NCI-H1048 (cell line): Measurements from ENCODE around the gene HTR3B.
"Not testable (repeated sequence)": the region's sequence is repeated elsewhere in the genome, so short reads cannot be mapped to it uniquely, and the experiment has no call there.

ENCODE experiments used
- DNase-seq: peaks from one replicate; lab custom pipeline; 2025; lab: John Stamatoyannopoulos, UW

The HTR3B gene

DNA sequence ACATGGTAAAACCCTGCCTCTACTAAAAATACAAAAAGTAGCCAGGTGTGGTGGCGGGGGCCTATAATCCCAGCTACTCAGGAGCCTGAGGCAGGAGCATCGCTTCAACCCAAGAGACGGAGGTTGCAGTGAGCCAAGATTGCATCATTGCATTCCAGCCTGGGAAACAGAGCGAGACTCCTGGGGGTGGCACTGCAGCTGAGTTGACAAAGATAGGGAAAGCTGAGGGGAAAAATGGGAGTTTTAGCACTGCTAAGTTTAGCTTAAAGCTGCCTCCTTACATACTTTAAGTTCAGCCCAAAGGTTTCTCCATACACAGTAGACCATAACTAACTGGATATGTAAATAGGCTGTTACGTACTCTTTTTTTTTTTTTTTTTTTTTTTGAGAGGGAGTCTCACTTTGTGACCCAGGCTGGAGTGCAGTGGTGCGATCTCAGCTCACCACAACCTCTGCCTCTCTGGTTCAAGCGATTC is 20.2 kb upstream of the HTR3B start:
- DNase-seq, result no peak

DNA sequence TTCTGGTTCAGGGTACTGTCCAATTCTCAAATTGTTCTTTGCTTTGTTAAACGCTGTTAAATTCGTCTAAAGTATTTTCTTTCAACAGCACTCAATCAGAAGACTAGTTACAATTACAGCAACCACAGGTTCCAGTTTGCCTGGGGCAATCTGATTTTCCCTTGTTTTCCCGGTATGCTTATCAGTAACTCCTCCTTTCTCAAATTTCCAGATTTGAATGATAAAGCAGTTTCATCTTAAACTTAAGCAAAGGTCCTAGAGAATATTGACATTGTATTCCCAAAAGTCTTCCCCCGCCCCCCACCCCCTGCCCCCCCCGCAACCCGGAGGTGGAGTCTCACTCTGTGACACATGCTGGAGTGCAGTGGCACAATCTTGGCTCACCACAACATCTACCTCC is 18.7 kb upstream of the HTR3B start:
- no peak for DNase-seq

DNA sequence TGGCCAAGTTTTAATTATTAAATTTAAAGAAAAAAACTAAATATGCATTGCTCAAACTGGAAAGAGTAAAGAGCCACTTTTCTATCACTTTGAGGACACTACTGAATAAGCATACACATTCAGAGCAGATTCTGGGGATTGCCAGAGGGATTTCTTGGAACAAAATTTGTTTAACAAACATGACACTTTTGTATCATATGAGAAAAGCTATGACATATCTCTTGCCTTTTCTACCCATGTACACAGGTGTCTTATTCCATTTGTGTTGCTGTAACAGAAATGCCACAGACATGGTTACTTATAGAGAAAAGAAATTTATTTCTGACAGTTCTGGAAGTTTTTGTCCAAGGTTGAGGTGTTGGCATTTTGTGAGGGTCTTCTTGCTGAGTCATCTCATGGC is 15.7 kb upstream of the HTR3B start:
- DNase-seq, result no peak

DNA sequence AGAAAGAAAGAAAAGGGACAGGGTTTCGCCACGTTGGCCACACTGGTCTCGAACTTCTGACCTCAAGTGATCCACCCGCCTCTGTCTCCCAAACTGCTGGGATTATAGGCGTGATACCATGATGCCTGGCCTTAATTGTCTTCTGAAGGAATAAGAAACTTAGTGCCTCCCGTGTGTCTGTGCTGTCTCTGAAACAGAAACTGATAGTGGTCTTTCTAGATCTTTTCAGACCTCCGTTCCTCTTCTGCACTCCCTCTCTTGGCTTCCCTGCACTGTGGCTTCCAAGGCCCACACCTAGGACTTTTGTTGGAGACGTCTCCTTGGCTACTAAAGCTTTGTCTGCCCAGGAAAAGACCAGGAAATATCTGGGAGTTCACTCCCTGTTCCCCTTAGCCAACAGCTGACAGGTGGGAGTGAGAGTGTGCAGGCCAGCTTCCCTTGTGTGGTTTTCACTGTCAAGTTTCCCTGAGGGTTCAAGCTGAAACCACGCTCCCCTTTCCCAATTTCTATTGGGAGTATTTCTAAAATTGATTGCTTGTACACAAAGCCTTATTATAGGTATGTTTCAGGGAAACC is 10.1 kb upstream of the HTR3B start:
- no peak for DNase-seq

DNA sequence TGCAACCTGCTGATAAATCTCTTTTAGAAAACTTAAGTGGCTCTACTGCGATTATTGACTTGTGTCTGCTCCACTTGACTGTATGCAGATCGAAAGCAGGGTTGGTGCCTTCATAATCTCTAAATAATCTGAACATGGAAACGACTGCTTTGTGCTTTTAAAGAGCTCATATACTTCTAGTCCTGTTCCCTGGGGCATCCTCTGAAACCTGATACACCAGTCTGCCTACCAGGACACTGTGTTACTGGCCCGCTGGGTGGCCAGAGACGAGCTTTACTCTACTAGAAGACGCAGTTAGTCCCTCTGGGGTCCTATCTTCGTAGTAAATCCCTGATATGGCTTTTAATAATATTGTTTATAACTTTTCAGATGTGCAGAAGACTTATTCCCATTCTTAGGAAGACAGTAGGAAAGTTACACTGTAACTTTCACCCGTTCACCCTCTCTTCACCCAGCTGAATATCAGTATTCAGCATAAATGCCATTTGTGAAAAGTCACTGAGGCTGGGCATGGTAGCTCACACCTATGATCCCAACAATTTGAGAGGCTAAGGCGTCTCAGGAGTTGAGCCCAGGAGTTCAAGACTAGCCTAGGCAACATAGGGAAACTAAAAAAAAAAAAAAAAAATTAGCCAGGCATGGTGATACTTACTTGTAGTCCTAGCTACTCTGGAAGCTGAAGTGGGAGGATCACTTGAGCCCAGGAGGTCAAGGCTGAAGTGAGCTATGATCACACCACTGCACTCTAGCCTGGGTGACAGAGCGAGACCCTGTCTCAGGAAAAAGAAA is 9.0 kb upstream of the HTR3B start:
- DNase-seq, result no peak

DNA sequence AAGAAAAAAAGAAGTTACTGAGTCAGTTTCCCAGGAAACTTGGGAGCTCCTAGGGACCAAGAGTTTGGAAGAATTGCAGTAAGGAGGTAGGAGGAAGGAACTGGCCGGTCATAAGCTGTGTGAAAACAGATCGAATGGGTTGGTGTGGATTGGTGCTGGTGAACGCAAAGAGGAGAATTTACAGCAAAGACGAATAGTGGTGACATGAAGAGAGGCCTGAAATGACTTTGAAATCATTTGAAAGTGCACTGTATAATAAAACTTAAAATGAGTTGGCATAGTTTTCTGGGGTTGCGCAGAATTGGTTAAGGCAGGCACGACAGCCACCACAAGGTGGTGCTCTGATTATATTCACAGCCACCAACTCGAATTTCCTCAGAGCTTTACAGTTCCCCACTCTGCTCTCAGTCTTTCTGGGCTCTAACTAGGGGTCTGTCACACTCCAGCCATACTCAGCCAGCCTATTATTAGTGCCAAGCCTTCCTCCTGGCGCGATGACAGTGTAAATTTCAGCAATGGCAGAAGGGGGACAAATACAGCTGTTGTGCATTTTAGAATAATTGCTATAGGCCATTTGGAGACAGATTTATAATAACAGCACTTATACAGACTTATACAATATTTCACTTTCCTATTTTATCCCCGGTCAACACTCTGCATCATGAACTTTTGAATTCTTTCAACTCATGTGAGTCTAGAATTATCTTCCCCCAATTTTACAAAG is 8.3 kb upstream of the HTR3B start:
- DNase-seq, result no peak

DNA sequence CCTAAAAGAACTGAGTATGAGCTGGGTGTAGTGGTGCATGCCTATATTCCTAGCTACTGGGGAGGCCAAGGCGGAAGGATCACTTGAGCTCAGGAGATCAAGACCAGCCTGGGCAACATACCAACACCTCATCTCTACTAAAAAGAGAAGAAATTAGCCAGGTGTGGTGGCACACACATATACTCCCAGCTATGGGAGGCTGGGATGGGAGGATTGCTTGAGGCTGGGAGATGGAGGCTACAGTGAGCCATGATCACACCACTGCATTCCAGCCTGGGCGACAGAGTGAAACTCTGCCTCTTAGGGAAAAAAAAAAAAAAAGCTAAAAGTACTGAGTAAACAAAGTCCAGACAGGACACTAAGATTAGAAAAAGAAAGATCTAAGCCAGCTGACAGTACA is 3.5 kb upstream of the HTR3B start:
- no peak for DNase-seq

DNA sequence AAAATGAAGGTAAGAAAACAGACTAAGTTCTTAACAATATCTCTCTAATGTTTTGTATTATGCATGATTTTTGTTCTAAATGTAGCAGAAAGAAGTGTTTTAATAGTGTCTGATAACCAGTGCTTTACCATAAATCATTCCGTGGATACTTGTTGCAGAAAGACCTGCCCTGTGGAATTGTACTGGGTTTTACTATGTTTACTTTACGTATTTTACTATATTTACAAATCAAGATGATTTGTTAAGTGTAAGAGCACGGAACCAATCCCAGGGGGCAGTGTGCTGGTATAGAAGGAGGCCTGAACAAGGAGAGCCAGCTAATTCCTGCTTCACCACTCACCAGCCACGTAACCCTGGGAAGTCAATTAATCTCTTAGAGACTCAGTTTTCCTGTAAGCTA is 1.4 kb downstream of the HTR3B start:
- no peak for DNase-seq

DNA sequence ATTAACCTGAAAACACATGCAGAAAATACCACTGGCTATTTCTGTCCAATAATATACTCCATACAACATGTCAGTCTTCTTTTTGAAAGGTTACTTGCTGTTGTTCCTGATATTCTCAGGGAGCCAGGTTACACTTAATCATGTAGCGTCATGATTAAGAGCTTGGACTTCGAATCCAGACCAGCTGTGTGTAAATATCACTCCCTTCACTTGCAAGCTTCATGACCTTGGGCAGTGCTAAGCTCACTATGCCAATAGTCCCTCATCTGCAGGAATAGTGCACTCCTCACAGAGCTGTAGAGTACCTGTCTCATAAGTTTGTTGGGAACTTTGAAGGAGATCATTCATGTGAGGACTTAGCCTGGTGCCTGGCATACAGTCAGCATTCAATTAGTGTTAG is 1.9 kb downstream of the HTR3B start:
- DNase-seq, result no peak

DNA sequence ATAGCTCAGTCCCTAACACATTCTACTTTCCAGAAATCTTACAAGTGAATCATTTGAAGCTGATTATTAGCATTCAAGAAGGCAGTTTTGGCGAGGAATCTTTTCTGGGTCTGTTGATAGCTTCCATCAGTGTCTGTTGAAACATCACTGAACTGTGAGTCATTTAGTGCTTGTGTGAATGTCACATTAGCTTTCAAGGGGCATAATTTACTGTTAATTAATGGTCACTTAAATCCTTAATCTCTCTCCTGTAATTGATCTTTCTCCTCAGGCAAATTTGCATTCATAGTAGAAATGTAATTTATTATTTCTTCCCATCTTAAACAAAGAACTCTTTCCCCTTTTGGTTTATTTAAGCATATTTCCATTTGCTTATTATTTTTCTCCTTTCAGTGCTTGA is 2.6 kb downstream of the HTR3B start:
- no peak for DNase-seq

DNA sequence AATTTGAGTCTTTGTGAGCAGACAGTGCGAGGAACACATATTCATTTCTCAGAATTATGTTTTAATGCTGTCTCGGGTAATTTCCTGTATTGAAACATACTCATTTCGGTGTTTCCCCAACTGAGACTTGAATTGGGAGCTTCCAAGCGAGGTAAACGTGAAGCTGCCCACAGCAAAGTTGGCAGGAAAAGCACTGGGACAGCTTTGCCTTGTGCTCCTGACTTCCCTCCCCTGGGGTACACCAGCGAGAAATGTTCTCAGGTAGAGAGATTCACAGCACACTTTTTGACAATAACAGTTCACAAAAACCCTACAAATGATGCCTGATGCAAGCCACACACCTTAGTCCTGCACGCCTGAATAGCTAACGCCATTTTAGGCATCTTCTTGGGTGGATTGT is 3.1 kb downstream of the HTR3B start:
- no peak for DNase-seq

DNA sequence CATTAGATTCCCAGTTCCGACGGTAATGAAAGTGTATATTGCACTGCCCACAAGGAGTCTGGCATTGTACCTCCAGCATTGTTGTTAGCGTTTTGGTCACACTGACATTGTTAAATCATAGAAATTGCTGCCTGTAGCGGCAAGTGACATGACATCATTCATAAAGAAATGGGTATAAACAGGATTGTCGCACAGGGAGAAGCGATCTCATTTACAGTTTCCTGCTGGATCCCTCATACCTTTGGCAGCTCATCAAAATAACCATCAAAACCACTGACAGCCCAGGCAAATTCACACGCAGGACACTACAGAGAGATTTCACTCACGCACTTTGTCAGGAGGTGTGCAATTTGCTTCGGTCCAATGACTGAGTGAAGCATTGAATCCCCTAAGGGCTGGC is 3.5 kb downstream of the HTR3B start:
- DNase-seq, result no peak

DNA sequence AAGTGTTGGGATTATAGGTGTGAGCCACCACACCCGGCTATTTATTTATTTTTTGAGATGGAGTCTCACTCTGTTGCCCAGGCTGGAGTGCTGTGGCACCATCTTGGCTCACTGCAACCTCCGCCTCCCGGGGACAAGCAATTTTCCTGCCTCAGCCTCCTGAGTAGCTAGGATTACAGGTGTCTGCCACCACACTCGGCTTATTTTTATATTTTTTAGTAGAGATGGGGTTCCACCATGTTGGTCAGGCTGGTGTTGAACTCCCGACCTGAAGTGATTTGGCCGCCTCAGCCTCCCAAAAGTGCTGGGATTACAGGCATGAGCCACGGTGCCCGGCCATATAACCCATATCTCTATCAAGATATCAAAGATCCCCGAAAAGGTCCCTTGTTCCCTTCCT is 6.9 kb downstream of the HTR3B start:
- not testable (repeated sequence) for DNase-seq

DNA sequence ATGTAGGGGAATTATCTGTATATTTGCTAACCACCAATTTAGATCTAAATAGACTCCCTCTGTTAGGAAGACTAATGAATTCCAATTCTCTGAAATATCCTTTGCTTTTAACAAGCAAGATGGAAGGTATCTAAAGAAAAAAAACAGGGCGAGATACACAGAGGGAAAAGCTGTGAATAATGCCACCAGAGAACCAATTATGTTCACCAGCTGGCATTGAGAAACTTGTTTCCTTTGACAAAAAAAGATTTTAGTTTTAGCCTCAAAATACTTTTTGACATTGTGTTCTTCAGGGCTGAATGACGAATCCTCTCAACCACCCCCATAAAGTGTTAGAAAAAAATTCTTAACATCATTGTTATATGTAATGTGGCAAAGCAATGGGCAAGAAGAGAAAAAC is 19.0 kb downstream of the HTR3B start:
- DNase-seq, result no peak

DNA sequence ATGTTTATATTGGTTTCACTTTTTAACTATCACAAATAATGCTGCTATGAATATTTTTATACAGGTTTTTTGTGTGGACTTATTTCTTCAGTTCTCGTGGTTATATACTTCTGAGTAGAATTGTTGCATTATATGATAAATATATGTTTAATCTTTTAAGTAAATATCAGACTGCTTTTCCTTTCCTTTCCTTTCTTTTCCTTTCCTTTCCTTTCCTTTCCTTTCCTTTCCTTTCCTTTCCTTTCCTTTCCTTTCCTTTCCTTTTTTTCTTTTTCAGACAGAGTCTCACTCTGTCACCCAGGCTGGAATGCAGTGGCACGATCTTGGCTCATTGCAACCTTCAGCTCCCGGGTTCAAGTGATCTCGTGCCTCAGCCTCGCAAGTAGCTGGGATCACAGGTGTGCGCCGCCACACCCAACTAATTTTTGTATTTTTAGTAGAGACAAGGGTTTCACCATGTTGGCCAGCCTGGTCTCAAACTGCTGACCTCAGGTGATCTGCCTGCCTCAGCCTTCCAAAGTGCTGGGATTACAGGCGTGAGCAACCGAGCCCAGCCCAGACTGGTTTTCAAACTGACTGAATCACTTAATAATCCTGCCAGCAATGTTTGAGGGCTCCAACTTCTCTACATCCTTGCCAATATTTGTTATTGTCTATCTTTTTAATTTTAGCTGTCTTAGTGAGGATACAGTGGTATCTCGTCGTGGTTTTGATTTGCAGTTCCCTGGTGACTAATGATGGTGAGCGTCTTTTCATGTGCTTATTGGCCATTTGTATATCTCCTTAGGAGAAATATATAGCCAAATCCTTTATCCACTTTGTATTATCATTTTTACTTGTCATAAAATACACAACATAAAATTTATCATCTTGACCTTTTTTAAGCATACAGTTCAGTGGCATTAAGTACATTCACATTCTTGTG is 21.9 kb downstream of the HTR3B start:
- DNase-seq, result no peak

DNA sequence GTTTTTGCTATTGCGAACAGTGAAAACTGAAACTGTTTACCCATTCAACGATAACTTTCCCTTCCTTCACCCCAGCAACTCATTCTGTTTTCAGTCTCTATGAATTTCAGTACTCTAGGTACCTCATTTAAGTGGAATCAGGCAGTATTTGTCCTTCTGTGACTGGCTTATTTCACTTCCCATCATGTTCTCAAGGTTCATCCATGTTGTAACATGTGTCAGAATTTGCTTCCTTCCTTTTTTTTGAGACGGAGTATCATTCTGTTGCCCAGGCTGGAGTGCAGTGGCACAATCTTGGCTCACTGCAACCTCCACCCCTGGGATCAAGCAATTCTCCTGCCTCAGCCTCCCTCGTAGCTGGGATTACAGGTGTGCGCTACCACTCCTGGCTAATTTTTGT is 23.7 kb downstream of the HTR3B start:
- DNase-seq, result no peak

DNA sequence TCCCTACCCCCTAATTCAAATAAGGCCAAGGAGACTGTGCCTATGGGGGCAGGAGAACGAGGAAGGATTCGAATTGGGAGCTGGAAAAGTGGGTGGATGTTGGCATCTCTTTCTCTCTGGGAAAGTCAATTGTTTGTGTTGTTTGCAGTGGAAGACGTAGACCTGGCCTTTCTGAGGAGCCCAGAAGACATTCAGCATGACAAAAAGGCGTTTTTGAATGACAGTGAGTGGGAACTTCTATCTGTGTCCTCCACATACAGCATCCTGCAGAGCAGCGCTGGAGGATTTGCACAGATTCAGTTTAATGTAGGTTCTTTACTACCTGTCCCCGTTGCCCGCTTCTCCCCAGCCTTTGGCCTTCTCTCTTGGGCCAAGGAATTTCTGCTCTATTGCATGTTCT is 28.2 kb downstream of the HTR3B start:
- no peak for DNase-seq

DNA sequence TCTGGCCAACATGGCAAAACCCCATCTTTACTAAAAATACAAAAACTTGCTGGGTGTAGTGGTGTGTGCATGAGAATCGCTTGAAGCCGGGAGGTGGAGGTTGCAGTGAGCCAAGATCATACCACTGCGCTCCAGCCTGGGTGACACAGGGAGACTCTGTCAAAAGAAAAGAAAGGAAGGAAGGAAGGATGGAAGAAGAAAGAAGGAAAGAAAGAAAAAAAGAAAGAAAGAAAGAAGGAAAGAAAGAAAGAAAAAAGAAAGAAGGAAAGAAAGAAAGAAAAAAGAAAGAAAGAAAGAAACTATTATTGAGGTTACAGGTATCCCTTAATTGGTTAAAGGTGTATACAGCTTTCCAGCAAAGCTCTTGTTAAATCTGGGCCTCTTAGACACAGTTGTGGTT is 29.6 kb downstream of the HTR3B start:
- DNase-seq, result not testable (repeated sequence)

DNA sequence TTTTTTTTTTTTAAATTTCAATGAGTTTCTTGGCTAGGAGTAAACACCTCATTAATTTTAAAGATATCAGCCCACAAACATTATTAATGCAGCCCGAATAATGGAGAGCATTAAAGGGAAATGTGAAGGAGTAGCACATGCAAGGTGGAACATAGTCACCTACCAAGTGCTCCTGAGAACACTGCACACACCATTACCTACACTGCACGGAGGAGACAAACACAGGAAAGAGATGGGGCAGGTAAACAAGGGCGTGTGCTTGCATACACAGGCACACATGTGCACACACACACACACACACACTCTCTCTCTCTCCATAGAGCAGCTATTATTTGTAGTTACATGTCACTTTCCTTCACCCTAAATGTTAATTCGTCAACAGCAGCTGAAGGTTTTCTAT is 30.2 kb downstream of the HTR3B start:
- DNase-seq, result no peak

DNA sequence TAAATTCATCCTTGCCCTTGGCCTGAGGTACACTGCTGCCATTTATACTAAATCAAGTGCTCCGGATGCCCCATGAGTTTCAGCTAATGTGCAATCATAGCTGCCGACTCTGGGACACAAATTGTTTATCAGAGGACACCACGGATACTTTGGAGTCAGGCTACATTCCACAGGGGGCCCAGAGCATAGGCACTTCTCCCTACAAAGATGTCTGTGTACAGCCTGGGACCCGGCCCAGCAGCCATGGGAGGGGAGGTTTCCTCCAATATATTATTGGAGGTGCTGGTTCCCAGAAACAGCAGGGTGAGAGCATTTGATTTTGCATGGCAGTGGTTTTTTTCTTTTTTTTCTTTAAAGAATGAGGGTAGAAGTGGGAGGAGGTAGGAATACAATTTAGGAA is 31.3 kb downstream of the HTR3B start:
- DNase-seq, result no peak

DNA sequence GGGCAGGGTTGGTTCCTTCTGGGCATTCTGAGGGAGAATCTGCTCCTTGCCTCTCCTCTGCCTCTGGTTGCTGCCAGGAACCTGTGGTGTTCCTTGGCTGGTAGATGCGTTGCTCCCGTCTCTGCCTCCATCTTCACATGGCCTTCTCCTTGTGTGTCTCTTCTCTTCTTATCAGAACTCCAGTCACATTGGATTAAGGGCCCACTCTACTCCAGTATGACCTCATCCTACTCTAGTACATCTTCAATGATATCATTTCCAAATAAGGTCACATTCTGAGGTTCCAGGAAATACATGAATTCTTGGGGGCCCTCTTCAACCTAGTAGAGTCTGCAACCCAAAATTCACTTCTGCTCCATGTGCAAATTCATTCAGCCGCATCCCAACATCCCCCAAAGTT is 33.3 kb downstream of the HTR3B start:
- DNase-seq, result no peak

DNA sequence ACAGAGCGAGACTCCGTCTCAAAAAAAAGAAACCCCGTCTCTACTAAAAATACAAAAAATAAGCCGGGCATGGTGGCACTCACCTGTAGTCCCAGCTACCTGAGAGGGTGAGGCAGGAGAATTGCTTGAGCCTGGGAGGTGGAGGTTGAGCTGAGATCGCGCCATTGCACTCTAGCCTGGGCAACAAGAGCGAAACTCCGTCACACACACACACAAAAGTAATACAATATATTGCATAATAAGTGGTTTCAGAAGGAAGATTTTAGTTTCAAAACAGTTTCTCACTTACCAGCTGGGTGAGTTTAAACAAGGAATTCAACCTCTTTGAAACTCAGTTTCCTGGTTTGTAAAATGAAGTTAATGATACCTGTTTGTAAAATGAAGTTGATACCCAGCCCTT is 37.7 kb downstream of the HTR3B start:
- DNase-seq, result no peak
